Neural crest cell (in vitro differentiated cells): Measurements from ENCODE around the gene PSMD3. TPM values are rescaled to one million over a fixed set of nuclear protein-coding genes. Genes with fewer than 3 reads are reported as not detected.

Experiments
- DNase-seq: peaks from one replicate; pipeline ENCODE4 v3.0.0; 2021; ENCODE audit warnings: low read depth, mixed read lengths, low spot score
- H3K27ac Mint-ChIP-seq: one replicate; pipeline ENCODE4 v1.8.0; 2021; ENCODE audit warnings: mild to moderate bottlenecking, mixed read lengths; ENCODE audit not compliant: unreplicated experiment
- H3K27me3 Mint-ChIP-seq: 2 replicates; pipeline ENCODE4 v1.8.0; 2021; ENCODE audit warnings: low read depth, mild to moderate bottlenecking, mixed read lengths
- H3K36me3 Mint-ChIP-seq: 2 replicates; pipeline ENCODE4 v1.8.0; 2021; ENCODE audit warnings: low read depth, mild to moderate bottlenecking, mixed read lengths
- H3K4me1 Mint-ChIP-seq: 2 replicates; pipeline ENCODE4 v1.8.0; 2021; ENCODE audit warnings: mixed read lengths
- H3K4me3 Mint-ChIP-seq: one replicate; pipeline ENCODE4 v1.8.0; 2021; ENCODE audit warnings: mild to moderate bottlenecking, mixed read lengths
- H3K9me3 Mint-ChIP-seq: 2 replicates; pipeline ENCODE4 v1.8.0; 2021; ENCODE audit warnings: mixed read lengths
- CTCF ChIP-seq: fragments of 200-600 bp; sonication (generic); conservative IDR thresholded peaks from 2 replicates; pipeline ENCODE4 v1.5.0; 2021; ENCODE audit warnings: antibody characterized with exemption, mild to moderate bottlenecking
- total RNA-seq: library from RNA; stranded (reverse); gene quantifications from 2 replicates; pipeline ENCODE4 v1.2.1, GENCODE V29; 2021

PSMD3 gene
- total RNA-seq, 1 donor from 2014 or later, result 157 TPM

GRCh38 chr17:39969375-39969774 is 11.2 kb upstream of the PSMD3 start:
- no peak overlapping the region for H3K27ac Mint-ChIP-seq
- no peaks in the 10 kb centered on the region for H3K36me3 Mint-ChIP-seq
- H3K9me3 Mint-ChIP-seq, result no peaks in the 10 kb centered on the region
- peaks cover 85% of the 10 kb centered on the region for H3K27me3 Mint-ChIP-seq
- no peak overlapping the region for H3K4me3 Mint-ChIP-seq
- H3K4me1 Mint-ChIP-seq, result no peaks in the 10 kb centered on the region
- no peak for TF ChIP-seq CTCF
- no peak for DNase-seq

GRCh38 chr17:39970157-39970692 is 10.4 kb upstream of the PSMD3 start:
- peaks cover 83% of the 10 kb centered on the region for H3K27me3 Mint-ChIP-seq

GRCh38 chr17:39971076-39971603 is 9.5 kb upstream of the PSMD3 start:
- TF ChIP-seq CTCF, result no peak
- Mint-ChIP-seq H3K36me3 (no peaks in the 10 kb centered on the region), H3K9me3 (no peaks in the 10 kb centered on the region), H3K4me3 (no peak overlapping the region), H3K27ac (no peak overlapping the region), H3K4me1 (no peaks in the 10 kb centered on the region), H3K27me3 (peaks cover 79% of the 10 kb centered on the region)
- no peak for DNase-seq

More at GRCh38 chr17:39970157-39970692, 10.4 kb upstream of the PSMD3 start:
- TF ChIP-seq CTCF, result no peak
- Mint-ChIP-seq H3K27ac (no peak overlapping the region), H3K4me1 (no peaks in the 10 kb centered on the region), H3K9me3 (no peaks in the 10 kb centered on the region), H3K4me3 (no peak overlapping the region), H3K36me3 (no peaks in the 10 kb centered on the region)
- DNase-seq, result no peak

GRCh38 chr17:39972271-39972670 is 8.3 kb upstream of the PSMD3 start:
- Mint-ChIP-seq H3K27ac (no peak overlapping the region), H3K4me3 (no peak overlapping the region), H3K9me3 (no peaks in the 10 kb centered on the region), H3K36me3 (no peaks in the 10 kb centered on the region), H3K27me3 (peaks cover 75% of the 10 kb centered on the region), H3K4me1 (no peaks in the 10 kb centered on the region)
- TF ChIP-seq CTCF, result no peak
- DNase-seq, result no peak

- Mint-ChIP-seq H3K4me1 (no peaks in the 10 kb centered on the region), H3K36me3 (no peaks in the 10 kb centered on the region), H3K9me3 (no peaks in the 10 kb centered on the region), H3K4me3 (no peak overlapping the region), H3K27me3 (peaks cover 74% of the 10 kb centered on the region), H3K27ac (no peak overlapping the region)
- no peak for DNase-seq
- no peak for TF ChIP-seq CTCF
These were observed 7.1 kb upstream of the PSMD3 start for GRCh38 chr17:39973496-39973895.
